Left forelimb (tissue), 1 donor: Measurements from ENCODE around the gene DNAH17.
A peak's percentile ranks its signal among the peaks of the same experiment; 100 is the strongest.
"Not testable (repeated sequence)": the region's sequence is repeated elsewhere in the genome, so short reads cannot be mapped to it uniquely, and the experiment has no call there.

Experiments used
- DNase-seq: peaks from one replicate; pipeline ENCODE4 v3.0.0-alpha.2; 2018; ENCODE audit warnings: low spot score

DNAH17 gene

GRCh38 chr17:78522031-78522809 is 55.0 kb downstream of the DNAH17 start:
- no peak for DNase-seq

GRCh38 chr17:78517421-78517820 is 59.8 kb downstream of the DNAH17 start:
- DNase-seq: no peak

GRCh38 chr17:78515480-78515879 is 61.7 kb downstream of the DNAH17 start:
- DNase-seq: no peak

GRCh38 chr17:78514521-78514920 is 62.7 kb downstream of the DNAH17 start:
- DNase-seq: no peak

GRCh38 chr17:78512976-78513375 is 64.2 kb downstream of the DNAH17 start:
- DNase-seq: no peak

- no peak for DNase-seq
Measured at GRCh38 chr17:78510141-78511075, 66.8 kb downstream of the DNAH17 start.

GRCh38 chr17:78507526-78507925 is 69.7 kb downstream of the DNAH17 start:
- DNase-seq: no peak

- no peak for DNase-seq
Measured at GRCh38 chr17:78506454-78507309, 70.5 kb downstream of the DNAH17 start.

- DNase-seq: no peak
Measured at GRCh38 chr17:78504156-78504925, 72.9 kb downstream of the DNAH17 start.

- not testable (repeated sequence) for DNase-seq
Measured at GRCh38 chr17:78503388-78503787, 73.8 kb downstream of the DNAH17 start.

- DNase-seq: no peak
Measured at GRCh38 chr17:78502611-78503148, 74.5 kb downstream of the DNAH17 start.

- no peak for DNase-seq
Measured at GRCh38 chr17:78501241-78502036, 75.8 kb downstream of the DNAH17 start.

GRCh38 chr17:78500806-78501205 is 76.4 kb downstream of the DNAH17 start:
- DNase-seq: no peak

- no peak for DNase-seq
Measured at GRCh38 chr17:78499715-78500540, 77.3 kb downstream of the DNAH17 start.

GRCh38 chr17:78498848-78499247 is 78.3 kb downstream of the DNAH17 start:
- DNase-seq: no peak

- peak; percentile 81 for DNase-seq
Measured at GRCh38 chr17:78497115-78497540, 80.1 kb downstream of the DNAH17 start.

- no peak for DNase-seq
Measured at GRCh38 chr17:78496311-78496710, 80.9 kb downstream of the DNAH17 start.

GRCh38 chr17:78495634-78496033 is 81.6 kb downstream of the DNAH17 start:
- DNase-seq: no peak

GRCh38 chr17:78494696-78495330 is 82.4 kb downstream of the DNAH17 start:
- DNase-seq: no peak
